ENCODE measurements around the gene ZNF770. TPM values are rescaled to one million over a fixed set of nuclear protein-coding genes. Genes with fewer than 3 reads are reported as not detected.
A peak's percentile ranks its signal among the peaks of the same experiment; 100 is the strongest.

The ZNF770 gene
- total and polyA plus RNA-seq, 9 of the 15 experiments (the other 6 are each of a cell fraction or from before 2014, with no cell fraction given) = 3.4 to 50.8 (median 40.3) TPM

GRCh38 chr15:35020974-35021373 lies 32.9 kb upstream of the ZNF770 start:
- Histone ChIP-seq H3K36me3 (ENCODE audit: control insufficient read depth, insufficient read depth, low read length) (no peaks in the 10 kb centered on the region), H3K9me1 (ENCODE audit: control insufficient read depth, insufficient read depth, low read length) (no peaks in the 10 kb centered on the region), H3K9ac (ENCODE audit: insufficient read depth in 1 of 2, low read depth in 2 of 2, low read length in 2 of 2) (no peak overlapping the region), H3K4me2 (ENCODE audit: insufficient read depth, low read length) (no peak overlapping the region), H3K9me3 (replicated peaks; ENCODE audit: control insufficient read depth, insufficient read depth, low read depth, low read length) (no peaks in the 10 kb centered on the region), H3K27me3 (ENCODE audit: control insufficient read depth in 2 of 2, insufficient read depth in 2 of 2, low read length in 2 of 2) (no peaks in the 10 kb centered on the region), H4K20me1 (replicated peaks; ENCODE audit: control insufficient read depth, insufficient read depth, low read length) (no peaks in the 10 kb centered on the region), H3K4me1 (replicated peaks in 1 of 2; ENCODE audit: control insufficient read depth in 2 of 2, insufficient read depth in 2 of 2, low read length in 2 of 2) (peaks cover 0 to 2% of the 10 kb centered on the region in 2 experiments; a peak in 2 of 5 replicates), H2AFZ (ENCODE audit: low read depth, low read length) (0 out of 2 replicates have a peak overlapping the region, but pooled peaks have one; percentile 59), H3K4me3 (no peak overlapping the region), H3K27ac (ENCODE audit: extremely low read depth, low read depth, low read length) (no peak overlapping the region), H3K79me2 (ENCODE audit: control insufficient read depth, insufficient read depth, low read length) (no peaks in the 10 kb centered on the region)
- FAIRE-seq (no peak), ATAC-seq (peak; percentile 43; the same call in 2 of the 3 replicates), DNase-seq (ENCODE audit: extremely low read depth in 1 of 4, low spot score in 3 of 4) (no peak)
- TF ChIP-seq CCNT2 (IDR thresholded peaks at IDR 0.05; ENCODE audit: borderline replicate concordance, extremely low read depth, insufficient read length, low read depth, low read length) (no peak), GATAD2B (IDR thresholded peaks at IDR 0.05; ENCODE audit: borderline replicate concordance) (no peak), ZNF507 (tag; conservative IDR thresholded peaks at IDR 0.05) (no peak), FOS (IDR thresholded peaks at IDR 0.05; ENCODE audit: extremely low read depth, insufficient read length) (no peak), ZFPM2 (CRISPR knock-in tag; IDR thresholded peaks at IDR 0.05) (no peak), E2F3 (CRISPR knock-in tag; IDR thresholded peaks at IDR 0.05) (no peak), ETV1 (tag; conservative IDR thresholded peaks at IDR 0.05; ENCODE audit: low read depth) (no peak), PHF21A (IDR thresholded peaks at IDR 0.05; ENCODE audit: borderline replicate concordance, low read depth) (no peak), SP2 (IDR thresholded peaks at IDR 0.05; ENCODE audit: extremely low read depth, low read depth, low read length, poor library complexity, severe bottlenecking) (no peak), DIDO1 (tag; IDR thresholded peaks at IDR 0.05; ENCODE audit: low read depth) (no peak), NONO (IDR thresholded peaks at IDR 0.05; ENCODE audit: low read depth in 2 of 2, low read length in 1 of 2) (no peak), ZNF165 (CRISPR knock-in tag; IDR thresholded peaks at IDR 0.05; ENCODE audit: borderline replicate concordance) (no peak), SAFB2 (IDR thresholded peaks at IDR 0.05; ENCODE audit: borderline replicate concordance, low read depth, low read length, severe bottlenecking) (no peak), CTCF (IDR thresholded peaks at IDR 0.05 in 2 of 3, conservative IDR thresholded peaks at IDR 0.05 in 1 of 3; ENCODE audit: insufficient read depth in 2 of 3, low read depth in 1 of 3, low read length in 3 of 3) (no peak), RBFOX2 (IDR thresholded peaks at IDR 0.05; ENCODE audit: low read depth, low read length) (no peak), MEIS2 (IDR thresholded peaks at IDR 0.05; ENCODE audit: partially characterized antibody) (no peak)
- TF ChIP-seq, protein P1, sequence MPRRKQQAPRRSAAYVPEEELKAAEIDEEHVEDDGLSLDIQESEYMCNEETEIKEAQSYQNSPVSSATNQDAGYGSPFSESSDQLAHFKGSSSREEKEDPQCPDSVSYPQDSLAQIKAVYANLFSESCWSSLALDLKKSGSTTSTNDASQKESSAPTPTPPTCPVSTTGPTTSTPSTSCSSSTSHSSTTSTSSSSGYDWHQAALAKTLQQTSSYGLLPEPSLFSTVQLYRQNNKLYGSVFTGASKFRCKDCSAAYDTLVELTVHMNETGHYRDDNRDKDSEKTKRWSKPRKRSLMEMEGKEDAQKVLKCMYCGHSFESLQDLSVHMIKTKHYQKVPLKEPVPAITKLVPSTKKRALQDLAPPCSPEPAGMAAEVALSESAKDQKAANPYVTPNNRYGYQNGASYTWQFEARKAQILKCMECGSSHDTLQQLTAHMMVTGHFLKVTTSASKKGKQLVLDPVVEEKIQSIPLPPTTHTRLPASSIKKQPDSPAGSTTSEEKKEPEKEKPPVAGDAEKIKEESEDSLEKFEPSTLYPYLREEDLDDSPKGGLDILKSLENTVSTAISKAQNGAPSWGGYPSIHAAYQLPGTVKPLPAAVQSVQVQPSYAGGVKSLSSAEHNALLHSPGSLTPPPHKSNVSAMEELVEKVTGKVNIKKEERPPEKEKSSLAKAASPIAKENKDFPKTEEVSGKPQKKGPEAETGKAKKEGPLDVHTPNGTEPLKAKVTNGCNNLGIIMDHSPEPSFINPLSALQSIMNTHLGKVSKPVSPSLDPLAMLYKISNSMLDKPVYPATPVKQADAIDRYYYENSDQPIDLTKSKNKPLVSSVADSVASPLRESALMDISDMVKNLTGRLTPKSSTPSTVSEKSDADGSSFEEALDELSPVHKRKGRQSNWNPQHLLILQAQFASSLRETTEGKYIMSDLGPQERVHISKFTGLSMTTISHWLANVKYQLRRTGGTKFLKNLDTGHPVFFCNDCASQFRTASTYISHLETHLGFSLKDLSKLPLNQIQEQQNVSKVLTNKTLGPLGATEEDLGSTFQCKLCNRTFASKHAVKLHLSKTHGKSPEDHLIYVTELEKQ (CRISPR knock-in tag; IDR thresholded peaks at IDR 0.05) = no peak
- ChIA-PET POLR2A (no interaction called here), CTCF (ENCODE audit: low intra/inter-chr PET ratio) (no interaction called here)
- intact Hi-C loops (cut with micrococcal nuclease) (no loop called here), in situ Hi-C loops (cut with MboI) (no loop called here)
- 42% methylated on average over 3 of the region's 6 CpGs for WGBS (ENCODE audit: insufficient coverage, low coverage, missing lambda C conversion rate)
- no TSS peak for BruUV-seq (replicated peaks)

Measured in K562 (cell line).